GM23338 (cell line): Measurements from ENCODE around the gene MACO1. TPM values are rescaled to one million over a fixed set of nuclear protein-coding genes. Genes with fewer than 3 reads are reported as not detected.

Source experiments
- ATAC-seq: fragments of 200-7000 bp; cut with Tn5 transposase; 3 replicates; pipeline ENCODE4 v1.9.1; 2020
- DNase-seq: peaks from one replicate; pipeline ENCODE4 v3.0.0-alpha.2; 2015; ENCODE audit warnings: low spot score
- H2AFZ ChIP-seq: fragments of 200-600 bp; sonication (generic); 2 replicates; pipeline ENCODE4 v1.8.0; 2016; ENCODE audit warnings: antibody characterized with exemption, mild to moderate bottlenecking, moderate library complexity
- H3F3A ChIP-seq: fragments of 200-600 bp; sonication (generic); replicated peaks from 2 replicates; pipeline ENCODE4 v1.8.0; 2017; ENCODE audit warnings: antibody characterized with exemption, mixed run types, low read depth
- H3K27ac ChIP-seq: fragments of 200-600 bp; sonication (generic); 2 replicates; pipeline ENCODE4 v1.6.1; 2016; ENCODE audit warnings: low read depth
- H3K27me3 ChIP-seq: fragments of 200-600 bp; sonication (generic); 2 replicates; pipeline ENCODE4 v1.8.0; 2016; ENCODE audit warnings: mild to moderate bottlenecking, mixed run types, moderate library complexity; ENCODE audit not compliant: insufficient read depth
- H3K36me3 ChIP-seq: fragments of 200-600 bp; sonication (generic); 2 replicates; pipeline ENCODE4 v1.8.0; 2016; ENCODE audit warnings: mild to moderate bottlenecking; ENCODE audit not compliant: insufficient read depth
- H3K4me1 ChIP-seq: fragments of 200-600 bp; sonication (generic); 2 replicates; pipeline ENCODE4 v1.8.0; 2016; ENCODE audit warnings: mild to moderate bottlenecking, moderate library complexity; ENCODE audit not compliant: insufficient read depth
- H3K4me2 ChIP-seq: fragments of 200-600 bp; sonication (generic); 2 replicates; pipeline ENCODE4 v1.7.1; 2017; ENCODE audit warnings: mixed run types
- H3K4me3 ChIP-seq: fragments of 200-600 bp; sonication (generic); 2 replicates; pipeline ENCODE4 v1.6.1; 2016; ENCODE audit warnings: mixed run types
- H3K79me2 ChIP-seq: fragments of 200-600 bp; sonication (generic); replicated peaks from 2 replicates; pipeline ENCODE4 v1.8.0; 2017; ENCODE audit warnings: mild to moderate bottlenecking; ENCODE audit not compliant: insufficient read depth
- H3K9me2 ChIP-seq: fragments of 200-600 bp; sonication (generic); 2 replicates; pipeline ENCODE4 v1.8.0; 2017; ENCODE audit not compliant: insufficient read depth
- H4K20me1 ChIP-seq: fragments of 200-600 bp; sonication (generic); replicated peaks from 2 replicates; pipeline ENCODE4 v1.8.0; 2017; ENCODE audit warnings: mild to moderate bottlenecking; ENCODE audit not compliant: insufficient read depth
- H3K27ac Mint-ChIP-seq: 2 replicates; pipeline ENCODE4 v1.8.0; 2020; ENCODE audit warnings: inconsistent platforms, mild to moderate bottlenecking, moderate library complexity, mixed read lengths
- H3K27me3 Mint-ChIP-seq: 3 replicates; pipeline ENCODE4 v1.8.0; 2022; ENCODE audit warnings: low read depth, mild to moderate bottlenecking, moderate library complexity, mixed read lengths, inconsistent platforms; ENCODE audit not compliant: insufficient read depth, poor library complexity
- H3K36me3 Mint-ChIP-seq: 3 replicates; pipeline ENCODE4 v1.8.0; 2021; ENCODE audit warnings: low read depth, mild to moderate bottlenecking, inconsistent platforms, moderate library complexity, mixed read lengths
- H3K4me1 Mint-ChIP-seq: 3 replicates; pipeline ENCODE4 v1.8.0; 2020; ENCODE audit warnings: mild to moderate bottlenecking, inconsistent platforms, mixed read lengths
- H3K4me3 Mint-ChIP-seq: 3 replicates; pipeline ENCODE4 v1.8.0; 2021; ENCODE audit warnings: moderate library complexity, mild to moderate bottlenecking, inconsistent platforms, mixed read lengths
- H3K9me3 Mint-ChIP-seq: 3 replicates; pipeline ENCODE4 v1.8.0; 2020; ENCODE audit warnings: moderate library complexity, mild to moderate bottlenecking, inconsistent platforms, mixed read lengths
- CREB1 ChIP-seq: fragments of 250-450 bp; sonication (Bioruptor Pico); IDR thresholded peaks from 2 replicates; pipeline ENCODE4 v1.5.0; 2020; ENCODE audit warnings: low read depth, mild to moderate bottlenecking, moderate library complexity
- EZH2 ChIP-seq: fragments of 200-600 bp; sonication (generic); IDR thresholded peaks from one replicate; pipeline ENCODE4 v1.8.0; 2017; ENCODE audit warnings: antibody characterized with exemption, mild to moderate bottlenecking, low read depth; ENCODE audit not compliant: unreplicated experiment
- EZH2phosphoT487 ChIP-seq: fragments of 200-600 bp; sonication (generic); IDR thresholded peaks from one replicate; pipeline ENCODE4 v1.8.1; 2018; ENCODE audit warnings: antibody characterized with exemption; ENCODE audit not compliant: unreplicated experiment
- JUNB ChIP-seq: IDR thresholded peaks from one replicate; pipeline ENCODE4 v1.6.1; 2016; ENCODE audit warnings: antibody characterized with exemption; ENCODE audit not compliant: unreplicated experiment
- NANOG ChIP-seq: IDR thresholded peaks from 2 replicates; pipeline ENCODE4 v1.6.1; 2016; ENCODE audit warnings: antibody characterized with exemption, borderline replicate concordance
- POLR2AphosphoS5 ChIP-seq: IDR thresholded peaks from 2 replicates; pipeline ENCODE4 v1.6.1; 2016; ENCODE audit warnings: antibody characterized with exemption, low read depth
- STAT1 ChIP-seq: IDR thresholded peaks from one replicate; pipeline ENCODE4 v1.6.1; 2016; ENCODE audit warnings: antibody characterized with exemption; ENCODE audit not compliant: unreplicated experiment
- ZNF114 ChIP-seq: fragments of 250-450 bp; sonication (Bioruptor Pico); IDR thresholded peaks from 2 replicates; pipeline ENCODE4 v1.5.0; 2020; ENCODE audit warnings: mild to moderate bottlenecking, moderate library complexity
- ZNF331 ChIP-seq: fragments of 250-450 bp; sonication (Bioruptor Pico); IDR thresholded peaks from 2 replicates; pipeline ENCODE4 v1.5.0; 2020; ENCODE audit warnings: low read depth, mild to moderate bottlenecking, moderate library complexity
- ZNF462 ChIP-seq: fragments of 250-450 bp; sonication (Bioruptor Pico); IDR thresholded peaks from 2 replicates; pipeline ENCODE4 v1.5.0; 2020; ENCODE audit warnings: mild to moderate bottlenecking, moderate library complexity
- polyA plus RNA-seq: library from polyadenylated mRNA; unstranded; fragments of >200 nt; fragmentation: Nextera tagmentation; extraction: Ambion mirVana; gene quantifications from 2 replicates; pipeline ENCODE4 v1.2.1, GENCODE V29; 2016
- total RNA-seq: library from RNA; depleted of rRNA; stranded (reverse); fragments of >200 nt; shearing (Covaris generic); gene quantifications from 2 replicates; pipeline ENCODE4 v1.2.3, GENCODE V29; 2014
- TF ChIP-seq, protein P1 (sequence below): IDR thresholded peaks from 2 replicates; pipeline ENCODE4 v1.6.1; 2016; ENCODE audit warnings: antibody characterized with exemption
- TF ChIP-seq, protein P2 (sequence below): IDR thresholded peaks from one replicate; pipeline ENCODE4 v1.6.1; 2018; ENCODE audit warnings: antibody characterized with exemption; ENCODE audit not compliant: unreplicated experiment
- TF ChIP-seq, protein P3 (sequence below), 2 experiments: fragments of 200-600 bp in 1 of 2; sonication (generic) in 1 of 2; conservative IDR thresholded peaks; 2 replicates each; pipeline versions ENCODE4 v1.5.1 to v1.6.1; 2016 to 2017; ENCODE audit warnings: antibody characterized with exemption in 2 of 2, low read depth in 2 of 2, mild to moderate bottlenecking in 2 of 2, moderate library complexity in 1 of 2

Gene MACO1
- total and polyA plus RNA-seq, 2 experiments from 2014 or later, result 9.8 to 10.6 TPM

GRCh38 chr1:25474439-25475047 lies 43.8 kb downstream of the MACO1 start:
- 0 out of 2 replicates have a peak, but pooled peaks cover 7% of the 10 kb centered on the region for H3K4me1 ChIP-seq
- no peak overlapping the region for H3K4me3 ChIP-seq
- Mint-ChIP-seq H3K36me3 (no peaks in the 10 kb centered on the region), H3K4me1 (no peaks in the 10 kb centered on the region; the same call in 2 of the 3 replicates), H3K4me3 (no peak overlapping the region), H3K27ac (no peak overlapping the region; the same call in 1 of the 2 replicates), H3K9me3 (no peaks in the 10 kb centered on the region), H3K27me3 (no peaks in the 10 kb centered on the region)
- H3F3A ChIP-seq, result no peaks in the 10 kb centered on the region
- 0 out of 2 replicates have a peak, but pooled peaks cover 4% of the 10 kb centered on the region for H4K20me1 ChIP-seq
- ATAC-seq (no peak), DNase-seq (no peak)
- H3K27ac ChIP-seq, result no peak overlapping the region
- no peaks in the 10 kb centered on the region for H3K27me3 ChIP-seq
- H3K9me2 ChIP-seq, result no peaks in the 10 kb centered on the region
- no peak for TF ChIP-seq ZNF331 (CRISPR knock-in tag)
- no peak for TF ChIP-seq NANOG
- no peak for TF ChIP-seq ZNF462 (CRISPR knock-in tag)
- no peak for TF ChIP-seq EZH2
- TF ChIP-seq CREB1 (CRISPR knock-in tag), result no peak
- TF ChIP-seq, protein P1, sequence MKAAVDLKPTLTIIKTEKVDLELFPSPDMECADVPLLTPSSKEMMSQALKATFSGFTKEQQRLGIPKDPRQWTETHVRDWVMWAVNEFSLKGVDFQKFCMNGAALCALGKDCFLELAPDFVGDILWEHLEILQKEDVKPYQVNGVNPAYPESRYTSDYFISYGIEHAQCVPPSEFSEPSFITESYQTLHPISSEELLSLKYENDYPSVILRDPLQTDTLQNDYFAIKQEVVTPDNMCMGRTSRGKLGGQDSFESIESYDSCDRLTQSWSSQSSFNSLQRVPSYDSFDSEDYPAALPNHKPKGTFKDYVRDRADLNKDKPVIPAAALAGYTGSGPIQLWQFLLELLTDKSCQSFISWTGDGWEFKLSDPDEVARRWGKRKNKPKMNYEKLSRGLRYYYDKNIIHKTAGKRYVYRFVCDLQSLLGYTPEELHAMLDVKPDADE, result no peak
- TF ChIP-seq EZH2phosphoT487, result no peak
- TF ChIP-seq, protein P2, sequence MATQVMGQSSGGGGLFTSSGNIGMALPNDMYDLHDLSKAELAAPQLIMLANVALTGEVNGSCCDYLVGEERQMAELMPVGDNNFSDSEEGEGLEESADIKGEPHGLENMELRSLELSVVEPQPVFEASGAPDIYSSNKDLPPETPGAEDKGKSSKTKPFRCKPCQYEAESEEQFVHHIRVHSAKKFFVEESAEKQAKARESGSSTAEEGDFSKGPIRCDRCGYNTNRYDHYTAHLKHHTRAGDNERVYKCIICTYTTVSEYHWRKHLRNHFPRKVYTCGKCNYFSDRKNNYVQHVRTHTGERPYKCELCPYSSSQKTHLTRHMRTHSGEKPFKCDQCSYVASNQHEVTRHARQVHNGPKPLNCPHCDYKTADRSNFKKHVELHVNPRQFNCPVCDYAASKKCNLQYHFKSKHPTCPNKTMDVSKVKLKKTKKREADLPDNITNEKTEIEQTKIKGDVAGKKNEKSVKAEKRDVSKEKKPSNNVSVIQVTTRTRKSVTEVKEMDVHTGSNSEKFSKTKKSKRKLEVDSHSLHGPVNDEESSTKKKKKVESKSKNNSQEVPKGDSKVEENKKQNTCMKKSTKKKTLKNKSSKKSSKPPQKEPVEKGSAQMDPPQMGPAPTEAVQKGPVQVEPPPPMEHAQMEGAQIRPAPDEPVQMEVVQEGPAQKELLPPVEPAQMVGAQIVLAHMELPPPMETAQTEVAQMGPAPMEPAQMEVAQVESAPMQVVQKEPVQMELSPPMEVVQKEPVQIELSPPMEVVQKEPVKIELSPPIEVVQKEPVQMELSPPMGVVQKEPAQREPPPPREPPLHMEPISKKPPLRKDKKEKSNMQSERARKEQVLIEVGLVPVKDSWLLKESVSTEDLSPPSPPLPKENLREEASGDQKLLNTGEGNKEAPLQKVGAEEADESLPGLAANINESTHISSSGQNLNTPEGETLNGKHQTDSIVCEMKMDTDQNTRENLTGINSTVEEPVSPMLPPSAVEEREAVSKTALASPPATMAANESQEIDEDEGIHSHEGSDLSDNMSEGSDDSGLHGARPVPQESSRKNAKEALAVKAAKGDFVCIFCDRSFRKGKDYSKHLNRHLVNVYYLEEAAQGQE, result no peak
- no peak for TF ChIP-seq POLR2AphosphoS5
- TF ChIP-seq STAT1, result no peak
- no peak for TF ChIP-seq JUNB
- no peak for TF ChIP-seq ZNF114 (CRISPR knock-in tag)
- TF ChIP-seq, protein P3, sequence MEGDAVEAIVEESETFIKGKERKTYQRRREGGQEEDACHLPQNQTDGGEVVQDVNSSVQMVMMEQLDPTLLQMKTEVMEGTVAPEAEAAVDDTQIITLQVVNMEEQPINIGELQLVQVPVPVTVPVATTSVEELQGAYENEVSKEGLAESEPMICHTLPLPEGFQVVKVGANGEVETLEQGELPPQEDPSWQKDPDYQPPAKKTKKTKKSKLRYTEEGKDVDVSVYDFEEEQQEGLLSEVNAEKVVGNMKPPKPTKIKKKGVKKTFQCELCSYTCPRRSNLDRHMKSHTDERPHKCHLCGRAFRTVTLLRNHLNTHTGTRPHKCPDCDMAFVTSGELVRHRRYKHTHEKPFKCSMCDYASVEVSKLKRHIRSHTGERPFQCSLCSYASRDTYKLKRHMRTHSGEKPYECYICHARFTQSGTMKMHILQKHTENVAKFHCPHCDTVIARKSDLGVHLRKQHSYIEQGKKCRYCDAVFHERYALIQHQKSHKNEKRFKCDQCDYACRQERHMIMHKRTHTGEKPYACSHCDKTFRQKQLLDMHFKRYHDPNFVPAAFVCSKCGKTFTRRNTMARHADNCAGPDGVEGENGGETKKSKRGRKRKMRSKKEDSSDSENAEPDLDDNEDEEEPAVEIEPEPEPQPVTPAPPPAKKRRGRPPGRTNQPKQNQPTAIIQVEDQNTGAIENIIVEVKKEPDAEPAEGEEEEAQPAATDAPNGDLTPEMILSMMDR (conservative IDR thresholded peaks at IDR 0.05; ENCODE audit: low read depth in 2 of 2), result no peak
- no peak overlapping the region for H2AFZ ChIP-seq
- H3K36me3 ChIP-seq, result no peaks in the 10 kb centered on the region
- H3K4me2 ChIP-seq, result no peak overlapping the region
- peaks cover 2% of the 10 kb centered on the region; the same call in 1 of the 2 replicates for H3K79me2 ChIP-seq
